Mucosa of stomach (tissue), 1 donor: ENCODE results near the gene ERVMER34-1.

Source experiments
- H3K27me3 ChIP-seq: one replicate; pipeline ENCODE4 v1.7.0; 2013; ENCODE audit warnings: mild to moderate bottlenecking, low read length; ENCODE audit not compliant: control insufficient read depth, insufficient read depth
- H3K36me3 ChIP-seq: one replicate; pipeline ENCODE4 v1.7.0; 2013; ENCODE audit warnings: low read length; ENCODE audit not compliant: control insufficient read depth, insufficient read depth
- H3K4me1 ChIP-seq: one replicate; pipeline ENCODE4 v1.7.0; 2013; ENCODE audit warnings: mild to moderate bottlenecking, low read length; ENCODE audit not compliant: control insufficient read depth, insufficient read depth
- H3K4me3 ChIP-seq: one replicate; pipeline ENCODE4 v1.7.0; 2013; ENCODE audit warnings: low read length
- H3K9ac ChIP-seq: one replicate; pipeline ENCODE4 v1.7.0; 2013; ENCODE audit warnings: mild to moderate bottlenecking, low read length, moderate library complexity
- H3K9me3 ChIP-seq: one replicate; pipeline ENCODE4 v1.7.0; 2013; ENCODE audit warnings: mild to moderate bottlenecking, low read length, moderate library complexity; ENCODE audit not compliant: control insufficient read depth
- donor health status: Pancreatic carcinoma.

The ERVMER34-1 gene

DNA sequence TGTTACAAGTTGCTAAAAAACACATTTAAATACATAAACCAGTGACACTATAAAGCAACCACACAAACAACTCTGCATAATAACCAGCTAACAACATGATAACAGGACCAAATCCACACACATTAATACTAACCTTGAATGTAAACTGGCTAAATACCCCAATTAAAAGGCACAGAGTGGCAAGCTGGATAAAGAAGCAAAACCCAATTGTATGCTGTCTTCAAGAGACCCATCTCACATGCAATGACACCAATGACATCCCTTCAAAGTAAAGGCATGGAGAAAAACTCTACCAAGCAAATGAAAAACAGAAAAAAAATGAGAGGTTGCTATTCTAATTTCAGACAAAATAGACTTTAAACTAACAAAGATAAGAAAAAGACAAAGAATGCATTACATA is 57.7 kb downstream of the ERVMER34-1 start:
- Histone ChIP-seq H3K36me3 (no peaks in the 10 kb centered on the region), H3K27me3 (no peaks in the 10 kb centered on the region), H3K9ac (no peak overlapping the region), H3K9me3 (no peaks in the 10 kb centered on the region), H3K4me3 (no peak overlapping the region), H3K4me1 (no peaks in the 10 kb centered on the region)
